A549 (cell line): ENCODE data around the gene MORN4. TPM values are rescaled to one million over a fixed set of nuclear protein-coding genes. Genes with fewer than 3 reads are reported as not detected.

Experiments used
- ATAC-seq, 2 experiments: fragments of 200-7000 bp in 1 of 2; fragments of >200 bp in 1 of 2; cut with Nextera tagmentation in 1 of 2; cut with Tn5 transposase in 1 of 2; 3 replicates each; pipeline versions ENCODE4 v1.8.0 to v1.9.1; 2018 to 2020; ENCODE audit warnings: mild to moderate bottlenecking in 1 of 2, moderate library complexity in 1 of 2
- CTCF ChIA-PET: fragments of 300-600 bp; sonication (Branson Sonifier 250); formaldehyde crosslinking; extraction: SDS; loops from one replicate; lab custom pipeline; 2021; ENCODE audit warnings: antibody characterized with exemption, inconsistent platforms; lab: Yijun Ruan, JAX
- POLR2A ChIA-PET: fragments of 350-600 bp; formaldehyde crosslinking; extraction: SDS; loops from one replicate; lab custom pipeline; 2021; ENCODE audit warnings: antibody characterized with exemption, inconsistent platforms; lab: Yijun Ruan, JAX
- DNase-seq, 2 experiments: peaks; one replicate each; pipeline versions ENCODE4 v3.0.0 to v3.0.0-alpha.2; 2011 to 2016; ENCODE audit warnings: low read depth in 1 of 2, low spot score in 1 of 2
- FAIRE-seq: peaks from 2 replicates; lab custom pipeline; 2011; peaks lifted over from hg19 to GRCh38; lab: Jason Lieb, UNC
- H3K27ac ChIP-seq, 2 experiments: fragments of >200 bp; sonication (Bioruptor Twin); formaldehyde crosslinking; 3 replicates each; pipeline ENCODE4 v1.5.1; 2016 to 2017
- H3K4me1 ChIP-seq: fragments of >200 bp; sonication (Bioruptor Twin); formaldehyde crosslinking; 3 replicates; pipeline ENCODE4 v1.6.1; 2016
- H3K4me2 ChIP-seq: fragments of >200 bp; sonication (Bioruptor Twin); formaldehyde crosslinking; 3 replicates; pipeline ENCODE4 v1.6.1; 2016
- H3K4me3 ChIP-seq: fragments of >200 bp; sonication (Bioruptor Twin); formaldehyde crosslinking; 3 replicates; pipeline ENCODE4 v1.5.1; 2016
- H3K9me3 ChIP-seq: fragments of >200 bp; sonication (Bioruptor Twin); formaldehyde crosslinking; 3 replicates; pipeline ENCODE4 v1.6.1; 2016
- CEBPB ChIP-seq, 2 experiments: fragments of >200 bp in 1 of 2; sonication (Bioruptor Twin) in 1 of 2; formaldehyde crosslinking in 1 of 2; IDR thresholded peaks; 2 replicates each; pipeline ENCODE4 v1.6.1; 2012 to 2016
- EHMT2 ChIP-seq: fragments of 200-600 bp; sonication (generic); IDR thresholded peaks from 2 replicates; pipeline ENCODE4 v1.6.1; 2016; ENCODE audit warnings: antibody characterized with exemption, low read depth, mild to moderate bottlenecking, moderate library complexity
- EP300 ChIP-seq, 2 experiments: fragments of >200 bp; sonication (Bioruptor Twin); formaldehyde crosslinking; IDR thresholded peaks; 2 replicates in 1 of 2; 3 replicates in 1 of 2; pipeline ENCODE4 v1.6.1; 2016 to 2017
- FOSL2 ChIP-seq, 2 experiments: fragments of 450-650 bp in 1 of 2; fragments of >200 bp in 1 of 2; sonication (Bioruptor Twin) in 1 of 2; formaldehyde crosslinking; IDR thresholded peaks; 2 replicates each; pipeline versions ENCODE4 v1.5.0 to v1.6.1; 2016 to 2020; ENCODE audit warnings: mild to moderate bottlenecking in 1 of 2, moderate library complexity in 1 of 2
- FOXS1 ChIP-seq: fragments of 250-450 bp; sonication (Bioruptor Pico); IDR thresholded peaks from 2 replicates; pipeline ENCODE4 v1.5.0; 2020; ENCODE audit warnings: mild to moderate bottlenecking, moderate library complexity
- HDAC2 ChIP-seq: fragments of 200-600 bp; sonication (generic); IDR thresholded peaks from 2 replicates; pipeline ENCODE4 v1.6.1; 2016
- KDM1A ChIP-seq: fragments of 200-600 bp; sonication (generic); IDR thresholded peaks from 2 replicates; pipeline ENCODE4 v1.6.1; 2016; ENCODE audit warnings: low read depth, mild to moderate bottlenecking
- KDM5A ChIP-seq: fragments of 200-600 bp; sonication (generic); IDR thresholded peaks from 2 replicates; pipeline ENCODE4 v1.6.1; 2016; ENCODE audit warnings: antibody characterized with exemption, mild to moderate bottlenecking
- MAZ ChIP-seq: fragments of 150-350 bp; IDR thresholded peaks from 2 replicates; pipeline ENCODE4 v1.6.1; 2014; ENCODE audit warnings: antibody characterized with exemption, low read depth, low read length, borderline replicate concordance
- NFE2L2 ChIP-seq: fragments of 150-350 bp; conservative IDR thresholded peaks from 2 replicates; pipeline ENCODE4 v1.6.1; 2014; ENCODE audit warnings: low read length
- NPAS2 ChIP-seq: fragments of 250-450 bp; sonication (Bioruptor Pico); IDR thresholded peaks from 2 replicates; pipeline ENCODE4 v1.8.0; 2022; ENCODE audit warnings: mild to moderate bottlenecking, moderate library complexity, borderline replicate concordance
- NR3C1 ChIP-seq: fragments of >200 bp; sonication (Bioruptor Twin); formaldehyde crosslinking; IDR thresholded peaks from 3 replicates; pipeline ENCODE4 v1.6.1; 2017
- PHF8 ChIP-seq: fragments of 200-600 bp; sonication (generic); IDR thresholded peaks from 2 replicates; pipeline ENCODE4 v1.6.1; 2016; ENCODE audit warnings: low read depth, mild to moderate bottlenecking, antibody characterized with exemption, moderate library complexity, borderline replicate concordance
- RAD21 ChIP-seq, 2 experiments: fragments of >200 bp in 1 of 2; sonication (Bioruptor Twin) in 1 of 2; formaldehyde crosslinking in 1 of 2; IDR thresholded peaks in 1 of 2; conservative IDR thresholded peaks in 1 of 2; 2 replicates in 1 of 2; 3 replicates in 1 of 2; pipeline ENCODE4 v1.6.1; 2012 to 2018; ENCODE audit warnings: inconsistent platforms in 1 of 2
- RARB ChIP-seq: fragments of 250-450 bp; sonication (Bioruptor Pico); IDR thresholded peaks from 2 replicates; pipeline ENCODE4 v1.8.0; 2021; ENCODE audit warnings: mild to moderate bottlenecking, moderate library complexity
- RFX5 ChIP-seq: fragments of 450-650 bp; IDR thresholded peaks from 2 replicates; pipeline ENCODE4 v1.7.1; 2014; ENCODE audit warnings: antibody characterized with exemption, mild to moderate bottlenecking, moderate library complexity
- RNF2 ChIP-seq: fragments of 200-600 bp; sonication (generic); IDR thresholded peaks from 2 replicates; pipeline ENCODE4 v1.6.1; 2016; ENCODE audit warnings: low read depth, mild to moderate bottlenecking, antibody characterized with exemption, moderate library complexity, borderline replicate concordance
- TP53 ChIP-seq: fragments of 250-450 bp; sonication (Bioruptor Pico); IDR thresholded peaks from 2 replicates; pipeline ENCODE4 v1.5.0; 2021; ENCODE audit warnings: mild to moderate bottlenecking, moderate library complexity
- ZNF302 ChIP-seq: fragments of 250-450 bp; sonication (Bioruptor Pico); IDR thresholded peaks from 2 replicates; pipeline ENCODE4 v1.9.0; 2021; ENCODE audit warnings: inconsistent platforms, mild to moderate bottlenecking, moderate library complexity
- ZSCAN20 ChIP-seq: fragments of 250-450 bp; sonication (Bioruptor Pico); IDR thresholded peaks from 2 replicates; pipeline ENCODE4 v1.8.0; 2022; ENCODE audit warnings: mild to moderate bottlenecking, moderate library complexity
- WGBS: methylation state at CpG from one replicate; pipeline ENCODE4 v1.1.6; 2017; ENCODE audit errors: missing lambda C conversion rate; 5-methylcytosine and 5-hydroxymethylcytosine counted together
- polyA plus RNA-seq, 4 experiments: library from polyadenylated mRNA; depleted of rRNA in 3 of 4; stranded (reverse); fragments of >200 nt; fragmentation: RNase III in 1 of 4; extraction: RNeasy Plus Mini Kit Qiagen cat#74134 plus additional on column Dnase treatment in 1 of 4; gene quantifications; 2 replicates in 3 of 4; 3 replicates in 1 of 4; pipeline ENCODE4 v1.2.3, GENCODE V29; 2011 to 2017
- TF ChIP-seq, protein P1 (sequence below): fragments of >200 bp; sonication (Bioruptor Twin); formaldehyde crosslinking; IDR thresholded peaks from 3 replicates; pipeline ENCODE4 v1.5.1; 2016
- TF ChIP-seq, protein P2 (sequence below): IDR thresholded peaks from 2 replicates; pipeline ENCODE4 v1.6.1; 2012; ENCODE audit warnings: low read depth, borderline replicate concordance

Gene MORN4
- polyA plus RNA-seq, 2 of the 4 experiments (the other 2 are of a cell fraction): 8.9 to 13.8 TPM

DNA sequence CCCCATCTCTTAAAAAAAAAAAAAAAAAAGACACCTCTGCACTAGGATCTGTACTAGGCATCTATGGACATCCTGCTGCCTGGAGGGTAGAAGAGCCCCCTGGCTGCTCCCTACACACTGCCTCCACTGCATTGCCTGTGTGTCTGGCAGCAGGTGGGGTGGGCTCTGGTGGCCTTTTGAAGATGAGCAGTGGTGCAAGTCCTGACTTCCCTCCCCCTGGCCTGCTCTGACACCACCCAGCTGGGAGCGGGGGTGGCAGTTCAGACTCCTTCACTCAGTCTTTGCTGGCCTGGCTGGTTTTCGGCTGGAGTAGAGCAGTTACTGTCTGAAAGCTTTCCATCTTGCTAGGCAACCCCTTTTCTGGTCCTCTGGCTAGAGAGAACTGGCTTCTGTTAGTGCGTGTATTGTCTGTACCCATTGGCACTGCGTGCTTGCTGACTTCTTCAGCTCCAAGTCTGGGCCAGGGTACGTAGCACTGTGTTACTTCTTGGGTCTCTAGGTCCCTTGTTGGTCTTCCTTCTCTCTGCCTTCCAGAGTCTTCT is 26.1 kb downstream of the MORN4 start:
- POLR2A ChIA-PET: no interaction called here
- WGBS: 95% methylated on average over 4 of the region's 5 CpGs

DNA sequence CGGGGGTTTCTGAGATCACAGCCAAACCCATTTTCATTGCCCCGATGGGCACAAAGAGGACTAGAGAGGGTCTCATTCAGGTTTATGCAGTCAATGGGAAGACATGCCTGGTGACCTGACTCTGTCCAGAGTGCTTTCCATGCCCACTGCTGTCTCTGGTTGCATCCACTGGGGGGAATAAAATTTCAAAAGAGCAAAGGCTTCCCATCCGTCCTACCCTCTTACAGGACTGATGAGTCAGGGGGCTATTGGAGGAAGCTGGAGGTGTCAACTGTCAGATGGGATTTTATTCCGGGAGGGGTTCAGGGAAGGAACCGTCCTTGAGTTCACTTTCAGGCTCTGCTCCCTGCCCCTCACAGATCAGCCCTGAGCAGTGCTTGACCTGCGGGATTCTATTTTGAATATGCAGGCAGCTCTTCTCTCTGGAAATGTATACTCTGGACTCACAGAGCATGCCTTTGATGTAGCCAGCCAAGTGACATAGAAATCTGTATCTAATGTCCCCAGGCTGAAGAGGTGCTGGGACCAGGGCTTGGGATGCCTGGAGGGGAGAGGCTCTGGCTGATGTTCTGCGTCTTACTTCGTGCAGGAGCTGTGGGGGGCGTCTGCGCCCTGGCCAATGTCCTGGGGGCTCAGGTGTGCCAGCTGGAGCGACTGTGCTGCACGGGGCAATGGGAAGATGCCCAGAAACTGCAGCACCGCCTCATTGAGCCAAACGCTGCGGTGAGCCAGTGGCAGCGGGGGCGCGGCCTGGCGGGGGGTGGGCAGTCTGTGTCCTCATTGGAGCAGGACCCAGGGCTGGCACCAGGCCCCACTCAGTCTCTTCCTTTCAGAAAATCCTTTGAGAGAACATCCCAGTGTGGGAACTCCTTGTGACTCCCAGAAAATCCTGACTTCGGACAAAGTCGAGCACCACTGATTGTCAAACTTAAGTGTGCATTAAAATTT is 31.8 kb downstream of the MORN4 start:
- CTCF ChIA-PET: interaction anchor here (1.2 to 39.7 kb wide), 5 partner anchors 10 to 138 kb away, joined by 3 to 1048 read pairs (median 5); partner anchors contain the start of genes ANKRD2, C10orf62 and HOGA1
- 80% methylated on average over 14 of the region's 21 CpGs for WGBS
- ATAC-seq: no peak; a peak in 1 of 6 replicates

More for the DNA sequence above, 26.1 kb downstream of the MORN4 start:
- H3K4me3 ChIP-seq: no peak overlapping the region
- no peak overlapping the region for H3K4me2 ChIP-seq
- H3K4me1 ChIP-seq: peaks cover 18% of the 10 kb centered on the region; the same call in 2 of the 3 replicates
- no peak for DNase-seq
- FAIRE-seq: no peak
- H3K9me3 ChIP-seq: no peaks in the 10 kb centered on the region
- TF ChIP-seq NFE2L2 (no peak), RARB (CRISPR knock-in tag) (no peak), FOSL2 (IDR thresholded peaks at IDR 0.05) (no peak), FOSL2 (CRISPR knock-in tag; IDR thresholded peaks at IDR 0.05) (no peak), MAZ (no peak), TP53 (CRISPR knock-in tag) (no peak), EHMT2 (no peak), NPAS2 (no peak), CEBPB (IDR thresholded peaks at IDR 0.05) (no peak), FOXS1 (CRISPR knock-in tag) (no peak)
- peak overlapping the region; percentile 2 to 27; a peak in 1 of 6 replicates for H3K27ac ChIP-seq
- ATAC-seq: no peak
- CTCF ChIA-PET: interaction anchor here (0.8 to 39.7 kb wide), 3 partner anchors 9 to 53 kb away, joined by 3 to 1048 read pairs (median 3); partner anchors contain the start of genes ANKRD2, C10orf62 and HOGA1

DNA sequence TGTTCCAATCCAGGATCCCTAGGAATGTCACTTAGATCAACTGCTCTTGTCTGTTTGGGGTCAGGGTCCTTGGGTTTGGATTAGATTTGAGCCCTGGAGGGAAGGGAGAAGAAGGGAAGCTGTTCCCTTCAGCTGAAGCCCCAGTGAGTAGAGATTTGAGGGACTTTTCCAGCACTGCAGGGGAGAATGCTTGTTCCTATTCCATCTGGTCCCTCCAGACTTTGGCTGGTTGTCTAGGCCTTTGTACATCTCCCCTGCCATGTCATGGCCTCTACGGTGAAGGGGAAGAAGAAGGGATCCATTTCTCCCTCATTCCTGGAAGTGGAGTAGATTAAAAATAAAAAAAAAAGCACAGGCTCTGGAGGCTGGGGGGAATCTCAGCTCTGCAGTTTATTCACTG is 32.7 kb downstream of the MORN4 start:
- TF ChIP-seq, protein P1, sequence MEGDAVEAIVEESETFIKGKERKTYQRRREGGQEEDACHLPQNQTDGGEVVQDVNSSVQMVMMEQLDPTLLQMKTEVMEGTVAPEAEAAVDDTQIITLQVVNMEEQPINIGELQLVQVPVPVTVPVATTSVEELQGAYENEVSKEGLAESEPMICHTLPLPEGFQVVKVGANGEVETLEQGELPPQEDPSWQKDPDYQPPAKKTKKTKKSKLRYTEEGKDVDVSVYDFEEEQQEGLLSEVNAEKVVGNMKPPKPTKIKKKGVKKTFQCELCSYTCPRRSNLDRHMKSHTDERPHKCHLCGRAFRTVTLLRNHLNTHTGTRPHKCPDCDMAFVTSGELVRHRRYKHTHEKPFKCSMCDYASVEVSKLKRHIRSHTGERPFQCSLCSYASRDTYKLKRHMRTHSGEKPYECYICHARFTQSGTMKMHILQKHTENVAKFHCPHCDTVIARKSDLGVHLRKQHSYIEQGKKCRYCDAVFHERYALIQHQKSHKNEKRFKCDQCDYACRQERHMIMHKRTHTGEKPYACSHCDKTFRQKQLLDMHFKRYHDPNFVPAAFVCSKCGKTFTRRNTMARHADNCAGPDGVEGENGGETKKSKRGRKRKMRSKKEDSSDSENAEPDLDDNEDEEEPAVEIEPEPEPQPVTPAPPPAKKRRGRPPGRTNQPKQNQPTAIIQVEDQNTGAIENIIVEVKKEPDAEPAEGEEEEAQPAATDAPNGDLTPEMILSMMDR: no peak
- TF ChIP-seq RARB (CRISPR knock-in tag) (no peak), ZNF302 (no peak), TP53 (CRISPR knock-in tag) (no peak), RNF2 (no peak), NFE2L2 (no peak), ZSCAN20 (no peak), FOXS1 (CRISPR knock-in tag) (no peak), KDM1A (no peak)
- TF ChIP-seq, protein P2, sequence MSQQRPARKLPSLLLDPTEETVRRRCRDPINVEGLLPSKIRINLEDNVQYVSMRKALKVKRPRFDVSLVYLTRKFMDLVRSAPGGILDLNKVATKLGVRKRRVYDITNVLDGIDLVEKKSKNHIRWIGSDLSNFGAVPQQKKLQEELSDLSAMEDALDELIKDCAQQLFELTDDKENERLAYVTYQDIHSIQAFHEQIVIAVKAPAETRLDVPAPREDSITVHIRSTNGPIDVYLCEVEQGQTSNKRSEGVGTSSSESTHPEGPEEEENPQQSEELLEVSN: no peak
- no peak overlapping the region for H3K4me3 ChIP-seq
- no peak for DNase-seq
- no peak for ATAC-seq
- ChIA-PET POLR2A (no interaction called here), CTCF (interaction anchor here (1.2 to 39.7 kb wide), 4 partner anchors 11 to 137 kb away, joined by 3 to 1048 read pairs (median 33); partner anchors contain the start of genes ANKRD2, C10orf62 and HOGA1)
- no peak for FAIRE-seq
- peak overlapping the region; percentile 30 to 88; a peak in 2 of 6 replicates for H3K27ac ChIP-seq
- no peak overlapping the region for H3K4me2 ChIP-seq
- peaks cover 30% of the 10 kb centered on the region for H3K4me1 ChIP-seq
- H3K9me3 ChIP-seq: no peaks in the 10 kb centered on the region
- 97% methylated on average over 1 of the region's 1 CpG for WGBS

More for the DNA sequence above, 31.8 kb downstream of the MORN4 start:
- Histone ChIP-seq H3K27ac (peak overlapping the region; percentile 30 to 88; a peak in 3 of 6 replicates), H3K4me1 (peaks cover 20% of the 10 kb centered on the region), H3K4me3 (no peak overlapping the region), H3K4me2 (no peak overlapping the region), H3K9me3 (no peaks in the 10 kb centered on the region)
- FAIRE-seq: no peak
- POLR2A ChIA-PET: no interaction called here
- TF ChIP-seq NPAS2 (no peak), FOXS1 (CRISPR knock-in tag) (no peak), EP300 (IDR thresholded peaks at IDR 0.05) (no peak), HDAC2 (no peak), KDM5A (no peak), NR3C1 (no peak), RAD21 (conservative IDR thresholded peaks at IDR 0.05 in 1 of 2, IDR thresholded peaks at IDR 0.05 in 1 of 2) (no peak), RFX5 (no peak), PHF8 (no peak)
- TF ChIP-seq, all 56 proteins: peak for 0
- DNase-seq: no peak
